ENCODE results near the gene LMBR1. TPM values are rescaled to one million over a fixed set of nuclear protein-coding genes. Genes with fewer than 3 reads are reported as not detected.
A peak's percentile ranks its signal among the peaks of the same experiment; 100 is the strongest.

LMBR1 gene
- total and polyA plus RNA-seq, 2 of the 13 experiments (the other 11 are each of a cell fraction or from before 2014, with no cell fraction given), result 20.9 to 39.6 TPM

DNA sequence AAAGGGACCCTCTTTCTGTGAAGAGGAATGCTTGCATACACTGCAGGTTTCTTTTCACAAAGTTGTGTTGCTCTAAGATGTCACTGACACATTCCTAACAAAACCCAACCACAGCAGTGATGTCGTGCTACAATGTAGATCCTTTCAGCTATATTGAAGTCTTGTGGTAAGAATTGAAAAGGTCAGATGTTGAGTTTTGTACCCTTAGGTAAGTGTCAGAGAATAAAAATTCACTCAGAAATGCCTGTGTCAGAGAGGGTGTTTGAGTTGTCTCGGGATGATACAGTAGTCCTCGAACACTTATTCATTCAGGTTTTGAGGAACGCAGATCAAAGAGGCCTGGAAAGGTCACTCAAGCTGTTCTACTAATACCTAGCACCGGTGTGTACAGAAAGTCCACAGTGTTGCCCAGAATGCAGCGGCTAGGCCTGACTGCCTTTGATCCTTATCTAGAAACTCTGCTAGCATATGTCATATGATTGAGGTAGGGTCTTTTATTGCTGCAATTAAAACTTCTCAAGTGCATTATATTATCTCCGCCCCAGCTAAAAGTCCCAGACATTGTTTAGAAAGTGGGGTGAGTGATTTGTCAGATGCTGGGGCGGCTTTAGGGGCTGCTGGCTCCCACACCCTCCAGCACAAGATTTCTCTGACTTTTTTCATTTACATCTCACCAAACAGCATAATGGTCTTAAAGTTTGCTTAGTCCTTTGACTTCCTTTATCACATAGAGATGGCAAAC lies 226.4 kb downstream of the LMBR1 start (continued):
- TF ChIP-seq, protein P1, sequence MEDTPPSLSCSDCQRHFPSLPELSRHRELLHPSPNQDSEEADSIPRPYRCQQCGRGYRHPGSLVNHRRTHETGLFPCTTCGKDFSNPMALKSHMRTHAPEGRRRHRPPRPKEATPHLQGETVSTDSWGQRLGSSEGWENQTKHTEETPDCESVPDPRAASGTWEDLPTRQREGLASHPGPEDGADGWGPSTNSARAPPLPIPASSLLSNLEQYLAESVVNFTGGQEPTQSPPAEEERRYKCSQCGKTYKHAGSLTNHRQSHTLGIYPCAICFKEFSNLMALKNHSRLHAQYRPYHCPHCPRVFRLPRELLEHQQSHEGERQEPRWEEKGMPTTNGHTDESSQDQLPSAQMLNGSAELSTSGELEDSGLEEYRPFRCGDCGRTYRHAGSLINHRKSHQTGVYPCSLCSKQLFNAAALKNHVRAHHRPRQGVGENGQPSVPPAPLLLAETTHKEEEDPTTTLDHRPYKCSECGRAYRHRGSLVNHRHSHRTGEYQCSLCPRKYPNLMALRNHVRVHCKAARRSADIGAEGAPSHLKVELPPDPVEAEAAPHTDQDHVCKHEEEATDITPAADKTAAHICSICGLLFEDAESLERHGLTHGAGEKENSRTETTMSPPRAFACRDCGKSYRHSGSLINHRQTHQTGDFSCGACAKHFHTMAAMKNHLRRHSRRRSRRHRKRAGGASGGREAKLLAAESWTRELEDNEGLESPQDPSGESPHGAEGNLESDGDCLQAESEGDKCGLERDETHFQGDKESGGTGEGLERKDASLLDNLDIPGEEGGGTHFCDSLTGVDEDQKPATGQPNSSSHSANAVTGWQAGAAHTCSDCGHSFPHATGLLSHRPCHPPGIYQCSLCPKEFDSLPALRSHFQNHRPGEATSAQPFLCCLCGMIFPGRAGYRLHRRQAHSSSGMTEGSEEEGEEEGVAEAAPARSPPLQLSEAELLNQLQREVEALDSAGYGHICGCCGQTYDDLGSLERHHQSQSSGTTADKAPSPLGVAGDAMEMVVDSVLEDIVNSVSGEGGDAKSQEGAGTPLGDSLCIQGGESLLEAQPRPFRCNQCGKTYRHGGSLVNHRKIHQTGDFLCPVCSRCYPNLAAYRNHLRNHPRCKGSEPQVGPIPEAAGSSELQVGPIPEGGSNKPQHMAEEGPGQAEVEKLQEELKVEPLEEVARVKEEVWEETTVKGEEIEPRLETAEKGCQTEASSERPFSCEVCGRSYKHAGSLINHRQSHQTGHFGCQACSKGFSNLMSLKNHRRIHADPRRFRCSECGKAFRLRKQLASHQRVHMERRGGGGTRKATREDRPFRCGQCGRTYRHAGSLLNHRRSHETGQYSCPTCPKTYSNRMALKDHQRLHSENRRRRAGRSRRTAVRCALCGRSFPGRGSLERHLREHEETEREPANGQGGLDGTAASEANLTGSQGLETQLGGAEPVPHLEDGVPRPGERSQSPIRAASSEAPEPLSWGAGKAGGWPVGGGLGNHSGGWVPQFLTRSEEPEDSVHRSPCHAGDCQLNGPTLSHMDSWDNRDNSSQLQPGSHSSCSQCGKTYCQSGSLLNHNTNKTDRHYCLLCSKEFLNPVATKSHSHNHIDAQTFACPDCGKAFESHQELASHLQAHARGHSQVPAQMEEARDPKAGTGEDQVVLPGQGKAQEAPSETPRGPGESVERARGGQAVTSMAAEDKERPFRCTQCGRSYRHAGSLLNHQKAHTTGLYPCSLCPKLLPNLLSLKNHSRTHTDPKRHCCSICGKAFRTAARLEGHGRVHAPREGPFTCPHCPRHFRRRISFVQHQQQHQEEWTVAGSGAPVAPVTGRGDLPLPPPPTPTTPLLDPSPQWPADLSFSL (CRISPR knock-in tag; IDR thresholded peaks at IDR 0.05), result no peak
- TF ChIP-seq RARG (CRISPR knock-in tag; IDR thresholded peaks at IDR 0.05; ENCODE audit: low read depth) (no peak), ZC3H13 (CRISPR knock-in tag; IDR thresholded peaks at IDR 0.05) (no peak), MIER3 (CRISPR knock-in tag; IDR thresholded peaks at IDR 0.05; ENCODE audit: borderline replicate concordance) (no peak), DPF2 (CRISPR knock-in tag; IDR thresholded peaks at IDR 0.05; ENCODE audit: borderline replicate concordance, low read depth) (0 out of 2 replicates have a peak, but pooled peaks have one; percentile 35), ARNT (IDR thresholded peaks at IDR 0.05) (no peak), HNRNPK (IDR thresholded peaks at IDR 0.05; ENCODE audit: low read depth, low read length, poor library complexity, severe bottlenecking) (no peak), ZNF773 (CRISPR knock-in tag; IDR thresholded peaks at IDR 0.05; ENCODE audit: borderline replicate concordance) (no peak)
- TF ChIP-seq, protein P2, sequence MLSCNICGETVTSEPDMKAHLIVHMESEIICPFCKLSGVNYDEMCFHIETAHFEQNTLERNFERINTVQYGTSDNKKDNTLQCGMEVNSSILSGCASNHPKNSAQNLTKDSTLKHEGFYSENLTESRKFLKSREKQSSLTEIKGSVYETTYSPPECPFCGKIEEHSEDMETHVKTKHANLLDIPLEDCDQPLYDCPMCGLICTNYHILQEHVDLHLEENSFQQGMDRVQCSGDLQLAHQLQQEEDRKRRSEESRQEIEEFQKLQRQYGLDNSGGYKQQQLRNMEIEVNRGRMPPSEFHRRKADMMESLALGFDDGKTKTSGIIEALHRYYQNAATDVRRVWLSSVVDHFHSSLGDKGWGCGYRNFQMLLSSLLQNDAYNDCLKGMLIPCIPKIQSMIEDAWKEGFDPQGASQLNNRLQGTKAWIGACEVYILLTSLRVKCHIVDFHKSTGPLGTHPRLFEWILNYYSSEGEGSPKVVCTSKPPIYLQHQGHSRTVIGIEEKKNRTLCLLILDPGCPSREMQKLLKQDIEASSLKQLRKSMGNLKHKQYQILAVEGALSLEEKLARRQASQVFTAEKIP (CRISPR knock-in tag; IDR thresholded peaks at IDR 0.05; ENCODE audit: borderline replicate concordance), result no peak
- TF ChIP-seq, protein P3, sequence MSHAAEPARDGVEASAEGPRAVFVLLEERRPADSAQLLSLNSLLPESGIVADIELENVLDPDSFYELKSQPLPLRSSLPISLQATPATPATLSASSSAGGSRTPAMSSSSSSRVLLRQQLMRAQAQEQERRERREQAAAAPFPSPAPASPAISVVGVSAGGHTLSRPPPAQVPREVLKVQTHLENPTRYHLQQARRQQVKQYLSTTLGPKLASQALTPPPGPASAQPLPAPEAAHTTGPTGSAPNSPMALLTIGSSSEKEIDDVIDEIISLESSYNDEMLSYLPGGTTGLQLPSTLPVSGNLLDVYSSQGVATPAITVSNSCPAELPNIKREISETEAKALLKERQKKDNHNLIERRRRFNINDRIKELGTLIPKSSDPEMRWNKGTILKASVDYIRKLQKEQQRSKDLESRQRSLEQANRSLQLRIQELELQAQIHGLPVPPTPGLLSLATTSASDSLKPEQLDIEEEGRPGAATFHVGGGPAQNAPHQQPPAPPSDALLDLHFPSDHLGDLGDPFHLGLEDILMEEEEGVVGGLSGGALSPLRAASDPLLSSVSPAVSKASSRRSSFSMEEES (CRISPR knock-in tag; IDR thresholded peaks at IDR 0.05), result peak; percentile 93
- TF ChIP-seq, protein P4, sequence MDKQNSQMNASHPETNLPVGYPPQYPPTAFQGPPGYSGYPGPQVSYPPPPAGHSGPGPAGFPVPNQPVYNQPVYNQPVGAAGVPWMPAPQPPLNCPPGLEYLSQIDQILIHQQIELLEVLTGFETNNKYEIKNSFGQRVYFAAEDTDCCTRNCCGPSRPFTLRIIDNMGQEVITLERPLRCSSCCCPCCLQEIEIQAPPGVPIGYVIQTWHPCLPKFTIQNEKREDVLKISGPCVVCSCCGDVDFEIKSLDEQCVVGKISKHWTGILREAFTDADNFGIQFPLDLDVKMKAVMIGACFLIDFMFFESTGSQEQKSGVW (CRISPR knock-in tag; IDR thresholded peaks at IDR 0.05; ENCODE audit: borderline replicate concordance), result no peak
- TF ChIP-seq, protein P5, sequence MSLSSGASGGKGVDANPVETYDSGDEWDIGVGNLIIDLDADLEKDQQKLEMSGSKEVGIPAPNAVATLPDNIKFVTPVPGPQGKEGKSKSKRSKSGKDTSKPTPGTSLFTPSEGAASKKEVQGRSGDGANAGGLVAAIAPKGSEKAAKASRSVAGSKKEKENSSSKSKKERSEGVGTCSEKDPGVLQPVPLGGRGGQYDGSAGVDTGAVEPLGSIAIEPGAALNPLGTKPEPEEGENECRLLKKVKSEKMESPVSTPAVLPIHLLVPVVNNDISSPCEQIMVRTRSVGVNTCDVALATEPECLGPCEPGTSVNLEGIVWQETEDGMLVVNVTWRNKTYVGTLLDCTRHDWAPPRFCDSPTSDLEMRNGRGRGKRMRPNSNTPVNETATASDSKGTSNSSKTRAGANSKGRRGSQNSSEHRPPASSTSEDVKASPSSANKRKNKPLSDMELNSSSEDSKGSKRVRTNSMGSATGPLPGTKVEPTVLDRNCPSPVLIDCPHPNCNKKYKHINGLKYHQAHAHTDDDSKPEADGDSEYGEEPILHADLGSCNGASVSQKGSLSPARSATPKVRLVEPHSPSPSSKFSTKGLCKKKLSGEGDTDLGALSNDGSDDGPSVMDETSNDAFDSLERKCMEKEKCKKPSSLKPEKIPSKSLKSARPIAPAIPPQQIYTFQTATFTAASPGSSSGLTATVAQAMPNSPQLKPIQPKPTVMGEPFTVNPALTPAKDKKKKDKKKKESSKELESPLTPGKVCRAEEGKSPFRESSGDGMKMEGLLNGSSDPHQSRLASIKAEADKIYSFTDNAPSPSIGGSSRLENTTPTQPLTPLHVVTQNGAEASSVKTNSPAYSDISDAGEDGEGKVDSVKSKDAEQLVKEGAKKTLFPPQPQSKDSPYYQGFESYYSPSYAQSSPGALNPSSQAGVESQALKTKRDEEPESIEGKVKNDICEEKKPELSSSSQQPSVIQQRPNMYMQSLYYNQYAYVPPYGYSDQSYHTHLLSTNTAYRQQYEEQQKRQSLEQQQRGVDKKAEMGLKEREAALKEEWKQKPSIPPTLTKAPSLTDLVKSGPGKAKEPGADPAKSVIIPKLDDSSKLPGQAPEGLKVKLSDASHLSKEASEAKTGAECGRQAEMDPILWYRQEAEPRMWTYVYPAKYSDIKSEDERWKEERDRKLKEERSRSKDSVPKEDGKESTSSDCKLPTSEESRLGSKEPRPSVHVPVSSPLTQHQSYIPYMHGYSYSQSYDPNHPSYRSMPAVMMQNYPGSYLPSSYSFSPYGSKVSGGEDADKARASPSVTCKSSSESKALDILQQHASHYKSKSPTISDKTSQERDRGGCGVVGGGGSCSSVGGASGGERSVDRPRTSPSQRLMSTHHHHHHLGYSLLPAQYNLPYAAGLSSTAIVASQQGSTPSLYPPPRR (CRISPR knock-in tag; IDR thresholded peaks at IDR 0.05; ENCODE audit: borderline replicate concordance), result peak; percentile 96

Data from HepG2 (cell line).